Measurements from ENCODE around the gene OR2T2.
"Not testable (repeated sequence)": the region's sequence is repeated elsewhere in the genome, so short reads cannot be mapped to it uniquely, and the experiment has no call there.

- not testable (repeated sequence) for TF ChIP-seq CTCF, EP300, POLR2A (IDR thresholded peaks at IDR 0.05)
These were observed 11.5 kb upstream of the OR2T2 start for GRCh38 chr1:248433811-248434415.

Measured in sigmoid colon (tissue), 4 donors.